Astrocyte (in vitro differentiated cells and primary cell): ENCODE results near the gene UBE2E1. TPM values are rescaled to one million over a fixed set of nuclear protein-coding genes. Genes with fewer than 3 reads are reported as not detected.
"Not testable (repeated sequence)": the region's sequence is repeated elsewhere in the genome, so short reads cannot be mapped to it uniquely, and the experiment has no call there.

ENCODE experiments used
- DNase-seq: peaks from one replicate; pipeline ENCODE4 v3.0.0-alpha.2; 2010; ENCODE audit warnings: low read depth
- FAIRE-seq: peaks from 2 replicates; lab custom pipeline; 2011; peaks lifted over from hg19 to GRCh38; lab: Jason Lieb, UNC
- H2AFZ ChIP-seq: 2 replicates; pipeline ENCODE4 v1.6.0; 2012; ENCODE audit warnings: low read depth, low read length, inconsistent platforms
- H3K27ac ChIP-seq: 2 replicates; pipeline ENCODE4 v1.5.1; 2011; ENCODE audit warnings: low read depth, low read length, inconsistent platforms
- H3K27me3 ChIP-seq: 2 replicates; pipeline ENCODE4 v1.6.0; 2011; ENCODE audit warnings: low read length, inconsistent platforms; ENCODE audit not compliant: insufficient read depth
- H3K36me3 ChIP-seq: 2 replicates; pipeline ENCODE4 v1.5.1; 2011; ENCODE audit warnings: low read length, inconsistent platforms; ENCODE audit not compliant: insufficient read depth
- H3K4me1 ChIP-seq: 2 replicates; pipeline ENCODE4 v1.5.1; 2011; ENCODE audit warnings: low read length, inconsistent platforms; ENCODE audit not compliant: insufficient read depth
- H3K4me2 ChIP-seq: 2 replicates; pipeline ENCODE4 v1.6.0; 2012; ENCODE audit warnings: low read length, inconsistent platforms
- H3K4me3 ChIP-seq: 2 replicates; pipeline ENCODE4 v1.5.1; 2011; ENCODE audit warnings: low read depth, mild to moderate bottlenecking, low read length, inconsistent platforms; ENCODE audit not compliant: insufficient read depth
- H3K79me2 ChIP-seq: 2 replicates; pipeline ENCODE4 v1.6.0; 2012; ENCODE audit warnings: mild to moderate bottlenecking, low read length, inconsistent platforms; ENCODE audit not compliant: insufficient read depth
- H3K9ac ChIP-seq: 2 replicates; pipeline ENCODE4 v1.6.0; 2012; ENCODE audit warnings: mild to moderate bottlenecking, low read length, inconsistent platforms
- H3K9me3 ChIP-seq: 2 replicates; pipeline ENCODE4 v1.5.1; 2012; ENCODE audit warnings: low read depth, mild to moderate bottlenecking, low read length, inconsistent platforms; ENCODE audit not compliant: insufficient read depth
- H4K20me1 ChIP-seq: 2 replicates; pipeline ENCODE4 v1.6.0; 2012; ENCODE audit warnings: low read length, inconsistent platforms; ENCODE audit not compliant: insufficient read depth
- H3K27ac Mint-ChIP-seq: one replicate; pipeline ENCODE4 v1.8.0; 2021; ENCODE audit warnings: mild to moderate bottlenecking, mixed read lengths; ENCODE audit not compliant: unreplicated experiment
- H3K27me3 Mint-ChIP-seq: one replicate; pipeline ENCODE4 v1.8.0; 2021; ENCODE audit warnings: low read depth, mixed read lengths; ENCODE audit not compliant: unreplicated experiment
- H3K36me3 Mint-ChIP-seq: one replicate; pipeline ENCODE4 v1.8.0; 2021; ENCODE audit warnings: low read depth, mixed read lengths; ENCODE audit not compliant: unreplicated experiment
- H3K4me1 Mint-ChIP-seq: one replicate; pipeline ENCODE4 v1.8.0; 2021; ENCODE audit warnings: low read depth, mixed read lengths; ENCODE audit not compliant: unreplicated experiment
- H3K4me3 Mint-ChIP-seq: one replicate; pipeline ENCODE4 v1.8.0; 2021; ENCODE audit warnings: mild to moderate bottlenecking, moderate library complexity, mixed read lengths; ENCODE audit not compliant: unreplicated experiment
- H3K9me3 Mint-ChIP-seq: one replicate; pipeline ENCODE4 v1.8.0; 2021; ENCODE audit warnings: mild to moderate bottlenecking, mixed read lengths; ENCODE audit not compliant: unreplicated experiment
- EZH2 ChIP-seq: IDR thresholded peaks from 2 replicates; pipeline ENCODE4 v1.6.1; 2012; ENCODE audit warnings: mild to moderate bottlenecking, low read length, inconsistent platforms; ENCODE audit not compliant: insufficient read depth
- total RNA-seq: library from RNA; stranded (reverse); gene quantifications from 2 replicates; pipeline ENCODE4 v1.2.1, GENCODE V29; 2021
- TF ChIP-seq, protein P1 (sequence below): IDR thresholded peaks from 2 replicates; pipeline ENCODE4 v1.5.1; 2011; ENCODE audit warnings: low read depth, mild to moderate bottlenecking, inconsistent platforms, low read length, moderate library complexity; ENCODE audit not compliant: insufficient read depth

UBE2E1 gene
- total RNA-seq, 1 donor from 2014 or later, result 150 TPM

DNA sequence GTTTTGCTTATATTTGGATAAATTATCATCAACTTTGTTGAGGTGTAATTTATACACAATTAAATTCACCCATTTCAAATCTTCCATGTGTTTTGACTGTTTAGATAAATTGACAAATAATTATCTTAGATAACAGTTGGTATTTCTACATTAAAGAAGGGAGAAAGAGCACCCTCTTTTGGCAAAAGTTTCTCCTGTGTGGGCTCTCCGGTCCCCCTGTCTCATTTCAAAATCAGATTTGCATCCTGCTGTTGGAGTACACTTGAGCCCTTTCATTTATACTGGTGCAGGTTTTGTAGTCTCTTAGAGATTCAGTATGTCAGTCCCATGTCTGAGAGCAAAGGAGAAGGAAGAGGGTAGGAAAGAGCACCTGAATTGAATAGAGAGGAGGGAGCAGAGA is 61.6 kb downstream of the UBE2E1 start:
- peaks cover 33% of the 10 kb centered on the region for H3K79me2 ChIP-seq
- TF ChIP-seq EZH2, result no peak
- TF ChIP-seq, protein P1, sequence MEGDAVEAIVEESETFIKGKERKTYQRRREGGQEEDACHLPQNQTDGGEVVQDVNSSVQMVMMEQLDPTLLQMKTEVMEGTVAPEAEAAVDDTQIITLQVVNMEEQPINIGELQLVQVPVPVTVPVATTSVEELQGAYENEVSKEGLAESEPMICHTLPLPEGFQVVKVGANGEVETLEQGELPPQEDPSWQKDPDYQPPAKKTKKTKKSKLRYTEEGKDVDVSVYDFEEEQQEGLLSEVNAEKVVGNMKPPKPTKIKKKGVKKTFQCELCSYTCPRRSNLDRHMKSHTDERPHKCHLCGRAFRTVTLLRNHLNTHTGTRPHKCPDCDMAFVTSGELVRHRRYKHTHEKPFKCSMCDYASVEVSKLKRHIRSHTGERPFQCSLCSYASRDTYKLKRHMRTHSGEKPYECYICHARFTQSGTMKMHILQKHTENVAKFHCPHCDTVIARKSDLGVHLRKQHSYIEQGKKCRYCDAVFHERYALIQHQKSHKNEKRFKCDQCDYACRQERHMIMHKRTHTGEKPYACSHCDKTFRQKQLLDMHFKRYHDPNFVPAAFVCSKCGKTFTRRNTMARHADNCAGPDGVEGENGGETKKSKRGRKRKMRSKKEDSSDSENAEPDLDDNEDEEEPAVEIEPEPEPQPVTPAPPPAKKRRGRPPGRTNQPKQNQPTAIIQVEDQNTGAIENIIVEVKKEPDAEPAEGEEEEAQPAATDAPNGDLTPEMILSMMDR, result no peak

DNA sequence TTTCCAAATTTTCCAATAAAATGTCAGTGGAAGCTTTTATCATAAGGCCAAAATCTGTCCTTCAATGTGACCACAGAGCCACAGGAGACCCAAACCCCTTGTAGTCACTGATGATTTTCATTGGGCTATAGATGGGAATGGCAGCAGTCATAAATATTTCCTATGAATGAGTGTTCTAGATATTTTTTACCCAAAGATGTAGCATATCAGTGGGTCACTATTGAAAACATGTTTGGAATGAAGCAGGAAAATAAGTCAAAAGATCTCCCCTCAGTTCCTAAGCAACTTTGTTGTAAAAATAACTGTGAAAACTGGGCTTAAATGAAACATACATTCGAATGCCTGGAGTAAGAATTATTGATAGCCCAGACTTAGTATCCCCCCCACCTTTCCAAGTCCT is 62.1 kb downstream of the UBE2E1 start:
- Mint-ChIP-seq H3K9me3 (no peaks in the 10 kb centered on the region), H3K4me1 (peaks cover 39% of the 10 kb centered on the region), H3K27me3 (no peaks in the 10 kb centered on the region), H3K27ac (no peak overlapping the region), H3K36me3 (peaks cover 10% of the 10 kb centered on the region), H3K4me3 (no peak overlapping the region)
- Histone ChIP-seq H2AFZ (no peak overlapping the region), H3K9ac (no peak overlapping the region), H3K4me1 (peaks cover 10% of the 10 kb centered on the region), H3K36me3 (no peaks in the 10 kb centered on the region), H3K79me2 (peaks cover 29% of the 10 kb centered on the region), H3K27me3 (no peaks in the 10 kb centered on the region), H3K4me2 (no peak overlapping the region), H4K20me1 (peaks cover 59% of the 10 kb centered on the region), H3K27ac (no peak overlapping the region), H3K4me3 (no peak overlapping the region), H3K9me3 (no peaks in the 10 kb centered on the region)
- FAIRE-seq, result no peak
- no peak for DNase-seq
- TF ChIP-seq EZH2, result no peak
- TF ChIP-seq, protein P1, result no peak

More for the DNA sequence above, 61.6 kb downstream of the UBE2E1 start:
- no peaks in the 10 kb centered on the region for H3K36me3 ChIP-seq
- H4K20me1 ChIP-seq, result peaks cover 63% of the 10 kb centered on the region
- H3K9me3 Mint-ChIP-seq, result no peaks in the 10 kb centered on the region
- no peaks in the 10 kb centered on the region for H3K27me3 ChIP-seq
- H3K9ac ChIP-seq, result no peak overlapping the region
- peaks cover 10% of the 10 kb centered on the region for H3K4me1 ChIP-seq
- peaks cover 10% of the 10 kb centered on the region for H3K36me3 Mint-ChIP-seq
- FAIRE-seq, result no peak
- no peak overlapping the region for H3K27ac Mint-ChIP-seq
- H3K4me2 ChIP-seq, result no peak overlapping the region
- peaks cover 39% of the 10 kb centered on the region for H3K4me1 Mint-ChIP-seq
- DNase-seq, result no peak
- H3K4me3 Mint-ChIP-seq, result no peak overlapping the region
- no peak overlapping the region for H2AFZ ChIP-seq
- no peak overlapping the region for H3K27ac ChIP-seq
- no peaks in the 10 kb centered on the region for H3K27me3 Mint-ChIP-seq
- no peaks in the 10 kb centered on the region for H3K9me3 ChIP-seq
- no peak overlapping the region for H3K4me3 ChIP-seq

DNA sequence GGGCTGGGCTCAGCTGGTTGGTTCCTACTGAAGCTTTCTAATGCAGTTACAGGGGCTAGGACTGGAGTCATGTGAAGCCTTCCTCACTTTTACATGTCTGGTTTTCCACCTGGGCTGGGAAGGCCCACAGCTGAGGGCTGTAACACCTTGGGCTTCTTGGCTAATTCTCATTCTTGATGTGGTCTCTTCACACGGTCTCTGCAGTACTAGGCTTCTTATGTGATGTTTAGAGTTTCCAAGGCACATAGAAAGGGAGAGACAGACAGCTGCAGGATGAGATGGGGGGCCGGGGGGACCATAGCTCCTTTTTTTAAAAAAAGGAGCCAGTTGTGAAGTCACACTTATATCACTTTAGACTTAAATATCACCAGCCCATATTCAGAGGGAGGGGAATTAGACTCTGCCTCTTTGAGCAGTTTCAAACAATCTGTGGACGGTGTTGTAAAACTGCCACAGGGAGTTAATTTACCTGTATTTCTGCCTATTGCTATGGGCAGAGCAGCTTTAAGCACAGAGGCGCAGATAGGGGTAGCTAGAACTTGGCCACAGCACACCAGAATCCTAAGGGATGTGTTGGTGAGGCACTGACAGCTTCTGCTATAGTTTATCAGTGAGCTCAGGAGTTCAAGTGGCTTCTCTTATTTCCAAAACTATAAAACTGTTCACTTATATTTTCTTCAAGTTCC is 64.4 kb downstream of the UBE2E1 start:
- H3K9me3 Mint-ChIP-seq, result no peaks in the 10 kb centered on the region
- Histone ChIP-seq H3K79me2 (peaks cover 26% of the 10 kb centered on the region), H3K4me2 (no peak overlapping the region), H4K20me1 (peaks cover 61% of the 10 kb centered on the region), H3K36me3 (no peaks in the 10 kb centered on the region), H3K9me3 (no peaks in the 10 kb centered on the region), H3K4me1 (peaks cover 24% of the 10 kb centered on the region), H3K4me3 (no peak overlapping the region), H3K9ac (no peak overlapping the region), H2AFZ (no peak overlapping the region), H3K27ac (no peak overlapping the region), H3K27me3 (no peaks in the 10 kb centered on the region)
- no peaks in the 10 kb centered on the region for H3K36me3 Mint-ChIP-seq
- no peak for FAIRE-seq
- peaks cover 41% of the 10 kb centered on the region for H3K4me1 Mint-ChIP-seq
- TF ChIP-seq EZH2, result no peak
- TF ChIP-seq, protein P1, result no peak
- H3K4me3 Mint-ChIP-seq, result no peak overlapping the region
- no peak overlapping the region for H3K27ac Mint-ChIP-seq
- no peaks in the 10 kb centered on the region for H3K27me3 Mint-ChIP-seq
- DNase-seq, result no peak

DNA sequence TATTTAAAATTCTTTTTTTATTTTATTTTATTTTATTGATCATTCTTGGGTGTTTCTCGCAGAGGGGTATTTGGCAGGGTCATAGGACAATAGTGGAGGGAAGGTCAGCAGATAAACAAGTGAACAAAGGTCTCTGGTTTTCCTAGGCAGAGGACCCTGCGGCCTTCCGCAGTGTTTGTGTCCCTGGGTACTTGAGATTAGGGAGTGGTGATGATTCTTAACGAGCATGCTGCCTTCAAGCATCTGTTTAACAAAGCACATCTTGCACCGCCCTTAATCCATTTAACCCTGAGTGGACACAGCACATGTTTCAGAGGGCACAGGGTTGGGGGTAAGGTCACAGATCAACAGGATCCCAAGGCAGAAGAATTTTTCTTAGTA is 64.9 kb downstream of the UBE2E1 start:
- peaks cover 23% of the 10 kb centered on the region for H3K4me1 ChIP-seq
- H3K27me3 Mint-ChIP-seq, H3K9me3 ChIP-seq, H3K27me3 ChIP-seq, FAIRE-seq, H3K27ac ChIP-seq, DNase-seq, H3K9ac ChIP-seq, H3K4me3 Mint-ChIP-seq, H3K36me3 Mint-ChIP-seq, H3K4me3 ChIP-seq, H3K27ac Mint-ChIP-seq, H2AFZ ChIP-seq, H3K36me3 ChIP-seq, H3K4me2 ChIP-seq, H3K9me3 Mint-ChIP-seq: not testable (repeated sequence)
- peaks cover 23% of the 10 kb centered on the region for H3K79me2 ChIP-seq
- H4K20me1 ChIP-seq, result peaks cover 61% of the 10 kb centered on the region
- H3K4me1 Mint-ChIP-seq, result peaks cover 41% of the 10 kb centered on the region
